ENCODE results near the gene ING3. TPM values are rescaled to one million over a fixed set of nuclear protein-coding genes. Genes with fewer than 3 reads are reported as not detected.
A peak's percentile ranks its signal among the peaks of the same experiment; 100 is the strongest.

The ING3 gene
- total and polyA plus RNA-seq, 12 donors = 6.0 to 18.1 (median 13.5) TPM

GRCh38 chr7:121005996-121006584, 55.5 kb downstream of the ING3 start:
- DNase-seq (no peak), ATAC-seq (peak in 1 of 8 donors; percentile 25)
- no peak overlapping the region for H3K4me3 ChIP-seq
- intact Hi-C loops (cut with DNase I) = no loop called here
- H3K4me1 ChIP-seq = peaks cover 5 to 64% (median 42%) of the 10 kb centered on the region in 9 donors
- 76 to 78% methylated on average over 4 of the region's 4 CpGs for WGBS, 2 donors
- peaks cover 0 to 3% (median 0%) of the 10 kb centered on the region in 11 donors for H3K9me3 ChIP-seq
- no peaks in the 10 kb centered on the region for H3K27me3 ChIP-seq
- no peak for TF ChIP-seq CTCF (IDR thresholded peaks at IDR 0.05)
- H3K36me3 ChIP-seq = no peaks in the 10 kb centered on the region
- peak overlapping the region in 6 of 10 donors; percentile 23 to 63 (median 41) for H3K27ac ChIP-seq

DNA sequence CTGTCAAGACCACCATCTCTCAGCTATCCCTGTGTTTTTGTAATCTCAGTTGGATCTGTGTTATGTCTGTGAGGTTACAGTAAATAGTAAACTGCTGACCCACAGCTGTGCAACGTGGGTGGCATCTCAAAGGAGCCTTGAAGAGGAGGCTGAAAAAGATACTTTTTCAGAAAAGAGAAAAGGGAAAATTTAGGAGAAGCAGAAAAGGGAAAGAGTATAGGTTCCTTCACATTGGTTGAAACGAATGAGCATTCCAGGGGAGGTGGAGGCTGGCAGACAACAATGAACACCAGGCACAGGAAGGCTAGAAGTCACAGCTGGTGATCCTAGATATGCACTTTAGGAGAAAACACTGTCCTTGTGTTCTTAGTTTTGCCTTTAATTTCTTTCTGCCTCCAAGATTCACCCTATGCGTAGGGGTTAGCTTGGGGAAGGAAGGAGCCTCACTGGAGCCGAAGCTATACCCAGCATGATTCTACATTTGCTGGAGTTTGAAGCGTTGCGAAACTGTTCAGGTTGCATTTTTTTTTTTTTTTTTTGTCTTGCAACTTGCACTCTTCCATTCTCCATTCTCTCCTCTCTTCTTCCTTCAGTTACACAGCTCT, 56.2 kb downstream of the ING3 start:
- WGBS, 2 donors = 70 to 83% methylated on average over 6 of the region's 6 CpGs
- no peak overlapping the region for H3K4me3 ChIP-seq
- DNase-seq (no peak), ATAC-seq (peak in 4 of 8 donors; percentile 5 to 33 (median 13))
- no peaks in the 10 kb centered on the region for H3K36me3 ChIP-seq
- peaks cover 2 to 62% (median 35%) of the 10 kb centered on the region in 9 donors for H3K4me1 ChIP-seq
- H3K27me3 ChIP-seq = no peaks in the 10 kb centered on the region
- intact Hi-C loops (cut with DNase I) = no loop called here
- TF ChIP-seq CTCF (IDR thresholded peaks at IDR 0.05) = no peak
- H3K9me3 ChIP-seq = peaks cover 0 to 3% (median 0%) of the 10 kb centered on the region in 11 donors
- H3K27ac ChIP-seq = peak overlapping the region in 5 of 10 donors; percentile 27 to 63 (median 51)

DNA sequence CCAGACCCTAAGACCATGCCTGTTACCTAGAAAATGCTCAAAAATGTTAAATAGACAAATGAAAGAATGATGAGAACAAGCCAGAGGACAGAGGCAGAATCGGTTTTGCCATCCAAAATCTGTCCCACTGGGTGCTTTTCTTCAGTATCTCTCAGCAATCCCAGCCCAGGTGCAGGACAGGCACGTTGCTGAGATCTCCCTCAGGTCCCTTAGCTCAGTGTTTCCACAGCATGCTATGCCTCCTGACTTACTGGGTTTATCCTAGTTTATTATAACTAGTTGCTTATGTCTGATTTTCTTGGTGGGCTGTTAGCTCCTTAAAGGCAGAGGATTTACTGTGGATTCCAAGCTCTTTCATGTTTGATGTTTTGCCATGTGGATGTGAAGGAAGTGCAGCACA, 58.2 kb downstream of the ING3 start:
- H3K27me3 ChIP-seq = no peaks in the 10 kb centered on the region
- WGBS, 2 donors = 89 to 90% methylated on average over 2 of the region's 2 CpGs
- ATAC-seq = no peak
- DNase-seq = no peak
- peaks cover 0 to 3% (median 0%) of the 10 kb centered on the region in 11 donors for H3K9me3 ChIP-seq
- H3K36me3 ChIP-seq = no peaks in the 10 kb centered on the region
- H3K27ac ChIP-seq = peak overlapping the region in 1 of 10 donors; percentile 37
- no peak for TF ChIP-seq CTCF (IDR thresholded peaks at IDR 0.05)
- peaks cover 0 to 59% (median 37%) of the 10 kb centered on the region in 9 donors for H3K4me1 ChIP-seq
- no peak overlapping the region for H3K4me3 ChIP-seq
- intact Hi-C loops (cut with DNase I) = no loop called here

DNA sequence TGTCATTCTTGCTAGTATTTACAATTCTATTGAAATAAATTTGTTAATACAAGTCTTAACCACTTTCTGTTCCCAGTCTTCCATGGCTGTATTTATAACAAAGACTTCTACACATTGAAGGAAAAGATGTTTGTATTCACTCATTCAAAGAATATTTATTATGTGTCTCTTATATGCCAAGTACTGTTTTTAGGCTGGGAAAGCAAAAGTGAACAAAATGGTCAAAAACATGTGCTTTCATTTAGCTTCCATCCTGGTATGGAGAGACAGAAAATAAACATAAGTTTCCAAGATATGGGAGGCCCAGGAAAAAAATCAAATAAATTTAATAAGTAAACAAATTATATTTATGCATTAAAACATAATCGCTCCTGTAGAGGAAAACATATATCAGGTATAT, 60.8 kb downstream of the ING3 start:
- no peak overlapping the region for H3K27ac ChIP-seq
- H3K27me3 ChIP-seq = no peaks in the 10 kb centered on the region
- DNase-seq (no peak), ATAC-seq (no peak)
- TF ChIP-seq CTCF (IDR thresholded peaks at IDR 0.05) = no peak
- 95 to 98% methylated on average over 1 of the region's 1 CpG for WGBS, 2 donors
- H3K4me1 ChIP-seq = peaks cover 0 to 54% (median 42%) of the 10 kb centered on the region in 9 donors
- H3K9me3 ChIP-seq = no peaks in the 10 kb centered on the region
- intact Hi-C loops (cut with DNase I) = no loop called here
- H3K36me3 ChIP-seq = peaks cover 0 to 11% (median 0%) of the 10 kb centered on the region in 9 donors
- no peak overlapping the region for H3K4me3 ChIP-seq
